ENCODE results near the gene FTO.

DNA sequence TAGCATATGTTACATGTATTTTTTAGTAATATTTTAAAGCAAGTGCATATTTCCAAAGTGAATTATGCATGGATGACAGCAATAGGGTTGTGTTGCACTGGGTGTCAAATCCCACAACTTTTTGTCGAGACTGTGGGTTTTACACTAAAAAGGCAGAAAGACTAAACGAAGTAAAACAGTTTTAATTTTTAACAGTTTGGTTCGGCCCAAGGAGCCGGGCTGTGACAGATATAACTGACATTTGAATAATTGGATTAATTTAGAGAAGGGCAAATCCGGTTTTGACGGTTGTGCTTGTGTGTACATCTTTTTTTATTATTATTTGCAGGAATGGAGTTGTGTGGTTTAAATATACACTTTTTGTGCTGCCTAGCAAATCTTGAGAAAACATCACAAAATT, 263.6 kb downstream of the FTO start:
- no peak for TF ChIP-seq ZBTB38 (CRISPR knock-in tag; IDR thresholded peaks at IDR 0.05)
- TF ChIP-seq NFATC3 (CRISPR knock-in tag; IDR thresholded peaks at IDR 0.05) = no peak
- TF ChIP-seq, protein P1, sequence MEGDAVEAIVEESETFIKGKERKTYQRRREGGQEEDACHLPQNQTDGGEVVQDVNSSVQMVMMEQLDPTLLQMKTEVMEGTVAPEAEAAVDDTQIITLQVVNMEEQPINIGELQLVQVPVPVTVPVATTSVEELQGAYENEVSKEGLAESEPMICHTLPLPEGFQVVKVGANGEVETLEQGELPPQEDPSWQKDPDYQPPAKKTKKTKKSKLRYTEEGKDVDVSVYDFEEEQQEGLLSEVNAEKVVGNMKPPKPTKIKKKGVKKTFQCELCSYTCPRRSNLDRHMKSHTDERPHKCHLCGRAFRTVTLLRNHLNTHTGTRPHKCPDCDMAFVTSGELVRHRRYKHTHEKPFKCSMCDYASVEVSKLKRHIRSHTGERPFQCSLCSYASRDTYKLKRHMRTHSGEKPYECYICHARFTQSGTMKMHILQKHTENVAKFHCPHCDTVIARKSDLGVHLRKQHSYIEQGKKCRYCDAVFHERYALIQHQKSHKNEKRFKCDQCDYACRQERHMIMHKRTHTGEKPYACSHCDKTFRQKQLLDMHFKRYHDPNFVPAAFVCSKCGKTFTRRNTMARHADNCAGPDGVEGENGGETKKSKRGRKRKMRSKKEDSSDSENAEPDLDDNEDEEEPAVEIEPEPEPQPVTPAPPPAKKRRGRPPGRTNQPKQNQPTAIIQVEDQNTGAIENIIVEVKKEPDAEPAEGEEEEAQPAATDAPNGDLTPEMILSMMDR (CRISPR knock-in tag; IDR thresholded peaks at IDR 0.05) = no peak
- no peak for TF ChIP-seq MEF2D (CRISPR knock-in tag; IDR thresholded peaks at IDR 0.05)
- TF ChIP-seq ZNF138 (CRISPR knock-in tag; IDR thresholded peaks at IDR 0.05; ENCODE audit: low read depth) = no peak
- TF ChIP-seq POLR2A (IDR thresholded peaks at IDR 0.05; ENCODE audit: insufficient read depth in 1 of 2, low read depth in 2 of 2, low read length in 2 of 2) = no peak
- TF ChIP-seq, protein P2, sequence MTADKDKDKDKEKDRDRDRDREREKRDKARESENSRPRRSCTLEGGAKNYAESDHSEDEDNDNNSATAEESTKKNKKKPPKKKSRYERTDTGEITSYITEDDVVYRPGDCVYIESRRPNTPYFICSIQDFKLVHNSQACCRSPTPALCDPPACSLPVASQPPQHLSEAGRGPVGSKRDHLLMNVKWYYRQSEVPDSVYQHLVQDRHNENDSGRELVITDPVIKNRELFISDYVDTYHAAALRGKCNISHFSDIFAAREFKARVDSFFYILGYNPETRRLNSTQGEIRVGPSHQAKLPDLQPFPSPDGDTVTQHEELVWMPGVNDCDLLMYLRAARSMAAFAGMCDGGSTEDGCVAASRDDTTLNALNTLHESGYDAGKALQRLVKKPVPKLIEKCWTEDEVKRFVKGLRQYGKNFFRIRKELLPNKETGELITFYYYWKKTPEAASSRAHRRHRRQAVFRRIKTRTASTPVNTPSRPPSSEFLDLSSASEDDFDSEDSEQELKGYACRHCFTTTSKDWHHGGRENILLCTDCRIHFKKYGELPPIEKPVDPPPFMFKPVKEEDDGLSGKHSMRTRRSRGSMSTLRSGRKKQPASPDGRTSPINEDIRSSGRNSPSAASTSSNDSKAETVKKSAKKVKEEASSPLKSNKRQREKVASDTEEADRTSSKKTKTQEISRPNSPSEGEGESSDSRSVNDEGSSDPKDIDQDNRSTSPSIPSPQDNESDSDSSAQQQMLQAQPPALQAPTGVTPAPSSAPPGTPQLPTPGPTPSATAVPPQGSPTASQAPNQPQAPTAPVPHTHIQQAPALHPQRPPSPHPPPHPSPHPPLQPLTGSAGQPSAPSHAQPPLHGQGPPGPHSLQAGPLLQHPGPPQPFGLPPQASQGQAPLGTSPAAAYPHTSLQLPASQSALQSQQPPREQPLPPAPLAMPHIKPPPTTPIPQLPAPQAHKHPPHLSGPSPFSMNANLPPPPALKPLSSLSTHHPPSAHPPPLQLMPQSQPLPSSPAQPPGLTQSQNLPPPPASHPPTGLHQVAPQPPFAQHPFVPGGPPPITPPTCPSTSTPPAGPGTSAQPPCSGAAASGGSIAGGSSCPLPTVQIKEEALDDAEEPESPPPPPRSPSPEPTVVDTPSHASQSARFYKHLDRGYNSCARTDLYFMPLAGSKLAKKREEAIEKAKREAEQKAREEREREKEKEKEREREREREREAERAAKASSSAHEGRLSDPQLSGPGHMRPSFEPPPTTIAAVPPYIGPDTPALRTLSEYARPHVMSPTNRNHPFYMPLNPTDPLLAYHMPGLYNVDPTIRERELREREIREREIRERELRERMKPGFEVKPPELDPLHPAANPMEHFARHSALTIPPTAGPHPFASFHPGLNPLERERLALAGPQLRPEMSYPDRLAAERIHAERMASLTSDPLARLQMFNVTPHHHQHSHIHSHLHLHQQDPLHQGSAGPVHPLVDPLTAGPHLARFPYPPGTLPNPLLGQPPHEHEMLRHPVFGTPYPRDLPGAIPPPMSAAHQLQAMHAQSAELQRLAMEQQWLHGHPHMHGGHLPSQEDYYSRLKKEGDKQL (CRISPR knock-in tag; IDR thresholded peaks at IDR 0.05; ENCODE audit: low read depth) = no peak
